SK-N-SH (cell line): ENCODE results near the gene DSP.

ENCODE experiments used
- GABPA ChIP-seq: IDR thresholded peaks from 2 replicates; pipeline ENCODE4 v1.4.0; 2012; ENCODE audit warnings: low read depth, mild to moderate bottlenecking
- POLR2AphosphoS5 ChIP-seq: IDR thresholded peaks from 2 replicates; pipeline ENCODE4 v1.6.1; 2012; ENCODE audit warnings: low read depth, low read length

DNA sequence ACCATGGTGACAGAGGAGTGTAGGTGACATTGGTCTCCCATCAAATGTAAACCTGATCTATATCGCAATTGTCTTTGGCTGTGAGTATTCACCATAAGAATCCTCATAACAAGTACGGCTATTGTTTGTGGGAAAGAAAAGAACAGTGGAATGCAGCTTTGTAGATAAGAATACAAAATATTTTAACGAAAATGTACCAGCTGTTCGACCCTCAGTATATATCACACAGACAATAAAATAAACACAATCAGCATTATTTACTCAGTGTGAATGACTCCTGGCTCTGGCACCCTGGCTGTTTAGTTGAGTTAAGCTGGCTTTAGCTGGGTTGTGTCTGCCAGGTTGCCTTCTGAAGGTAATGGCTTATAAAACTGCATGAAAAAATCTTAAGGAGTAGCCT lies 91.9 kb downstream of the DSP start:
- TF ChIP-seq POLR2AphosphoS5 (no peak), GABPA (no peak)
